Endothelial cell (in vitro differentiated cells): Measurements from ENCODE around the gene LCORL. TPM values are rescaled to one million over a fixed set of nuclear protein-coding genes. Genes with fewer than 3 reads are reported as not detected.

Experiments
- DNase-seq: peaks from one replicate; pipeline ENCODE4 v3.0.0; 2021; ENCODE audit warnings: low spot score
- H3K27ac Mint-ChIP-seq: one replicate; pipeline ENCODE4 v1.8.0; 2021; ENCODE audit warnings: mixed read lengths, inconsistent platforms; ENCODE audit not compliant: unreplicated experiment
- H3K27me3 Mint-ChIP-seq: one replicate; pipeline ENCODE4 v1.8.0; 2021; ENCODE audit warnings: mild to moderate bottlenecking, moderate library complexity, mixed read lengths, inconsistent platforms; ENCODE audit not compliant: unreplicated experiment
- H3K36me3 Mint-ChIP-seq: one replicate; pipeline ENCODE4 v1.8.0; 2021; ENCODE audit warnings: mild to moderate bottlenecking, low read depth, mixed read lengths, inconsistent platforms; ENCODE audit not compliant: unreplicated experiment
- H3K4me1 Mint-ChIP-seq: one replicate; pipeline ENCODE4 v1.8.0; 2021; ENCODE audit warnings: mild to moderate bottlenecking, mixed read lengths, inconsistent platforms; ENCODE audit not compliant: unreplicated experiment
- H3K4me3 Mint-ChIP-seq: one replicate; pipeline ENCODE4 v1.8.0; 2021; ENCODE audit warnings: mild to moderate bottlenecking, mixed read lengths, inconsistent platforms; ENCODE audit not compliant: unreplicated experiment
- H3K9me3 Mint-ChIP-seq: one replicate; pipeline ENCODE4 v1.8.0; 2021; ENCODE audit warnings: mixed read lengths, inconsistent platforms; ENCODE audit not compliant: unreplicated experiment
- CTCF ChIP-seq: fragments of 200-600 bp; sonication (generic); IDR thresholded peaks from one replicate; pipeline ENCODE4 v1.5.0; 2021; ENCODE audit warnings: antibody characterized with exemption; ENCODE audit not compliant: unreplicated experiment
- total RNA-seq: library from RNA; stranded (reverse); fragmentation: NEBNext Ultra II Directional; extraction: Animal tissue kit (Norgen Biotek cat#: 25700); gene quantifications from one replicate; pipeline ENCODE4 v1.2.1, GENCODE V29; 2021; ENCODE audit not compliant: unreplicated experiment

The LCORL gene
- total RNA-seq, 1 donor from 2014 or later, result 18.4 TPM

- Mint-ChIP-seq H3K9me3 (no peaks in the 10 kb centered on the region), H3K27me3 (no peaks in the 10 kb centered on the region), H3K27ac (no peak overlapping the region), H3K4me3 (no peak overlapping the region), H3K4me1 (no peaks in the 10 kb centered on the region), H3K36me3 (peaks cover 4% of the 10 kb centered on the region)
- no peak for TF ChIP-seq CTCF
- no peak for DNase-seq
Measured at GRCh38 chr4:17933126-17933525, 88.4 kb downstream of the LCORL start.

- no peak for DNase-seq
- Mint-ChIP-seq H3K9me3 (no peaks in the 10 kb centered on the region), H3K27ac (no peak overlapping the region), H3K36me3 (peaks cover 4% of the 10 kb centered on the region), H3K27me3 (no peaks in the 10 kb centered on the region), H3K4me1 (no peaks in the 10 kb centered on the region), H3K4me3 (no peak overlapping the region)
- TF ChIP-seq CTCF, result no peak
Measured at GRCh38 chr4:17932041-17932440, 89.5 kb downstream of the LCORL start.

- Mint-ChIP-seq H3K27ac (no peak overlapping the region), H3K4me1 (no peaks in the 10 kb centered on the region), H3K36me3 (peaks cover 4% of the 10 kb centered on the region), H3K27me3 (peaks cover 3% of the 10 kb centered on the region), H3K9me3 (no peaks in the 10 kb centered on the region), H3K4me3 (no peak overlapping the region)
- no peak for TF ChIP-seq CTCF
- no peak for DNase-seq
Measured at GRCh38 chr4:17930256-17930655, 91.3 kb downstream of the LCORL start.

- DNase-seq, result no peak
- peaks cover 8% of the 10 kb centered on the region for H3K36me3 Mint-ChIP-seq
- no peak for TF ChIP-seq CTCF
- H3K27ac Mint-ChIP-seq, result no peak overlapping the region
- no peaks in the 10 kb centered on the region for H3K9me3 Mint-ChIP-seq
- peaks cover 3% of the 10 kb centered on the region for H3K27me3 Mint-ChIP-seq
- H3K4me1 Mint-ChIP-seq, result no peaks in the 10 kb centered on the region
- no peak overlapping the region for H3K4me3 Mint-ChIP-seq
Measured at GRCh38 chr4:17924189-17924588, 97.4 kb downstream of the LCORL start.

- Mint-ChIP-seq H3K9me3 (no peaks in the 10 kb centered on the region), H3K4me3 (no peak overlapping the region), H3K27me3 (peaks cover 3% of the 10 kb centered on the region), H3K27ac (no peak overlapping the region), H3K4me1 (peaks cover 12% of the 10 kb centered on the region), H3K36me3 (peaks cover 8% of the 10 kb centered on the region)
- no peak for TF ChIP-seq CTCF
- DNase-seq, result no peak
Measured at GRCh38 chr4:17921451-17921850, 100.1 kb downstream of the LCORL start.
